HEK293 (cell line): ENCODE data around the gene TAF1D.
A peak's percentile ranks its signal among the peaks of the same experiment; 100 is the strongest.

Experiments used
- CTCF ChIA-PET: fragments of 350-600 bp; formaldehyde crosslinking; extraction: SDS; loops from one replicate; lab custom pipeline; 2021; ENCODE audit warnings: antibody characterized with exemption; lab: Yijun Ruan, JAX
- POLR2A ChIA-PET: fragments of 300-600 bp; formaldehyde crosslinking; extraction: SDS; loops from one replicate; lab custom pipeline; 2020; ENCODE audit warnings: antibody characterized with exemption, inconsistent platforms; lab: Yijun Ruan, JAX
- H3K27ac ChIP-seq: fragments of 200-500 bp; sonication (Bioruptor generic); 2 replicates; pipeline ENCODE4 v1.5.1; 2014; ENCODE audit warnings: low read depth, low read length, control low read depth, inconsistent platforms; ENCODE audit errors: extremely low read depth
- H3K36me3 ChIP-seq, 2 experiments: fragments of 200-500 bp in 1 of 2; sonication (Bioruptor generic) in 1 of 2; 1 replicate in 1 of 2; 2 replicates in 1 of 2; pipeline ENCODE4 v1.5.1; 2014 to 2017; ENCODE audit warnings: inconsistent platforms in 2 of 2, low read length in 2 of 2; ENCODE audit not compliant: control insufficient read depth in 2 of 2, insufficient read depth in 1 of 2
- H3K4me1 ChIP-seq: fragments of 200-500 bp; sonication (Bioruptor generic); 2 replicates; pipeline ENCODE4 v1.5.1; 2014; ENCODE audit warnings: mild to moderate bottlenecking, low read length, inconsistent platforms; ENCODE audit not compliant: control insufficient read depth, insufficient read depth
- H3K4me3 ChIP-seq: 2 replicates; pipeline ENCODE4 v1.5.1; 2011; ENCODE audit warnings: low read depth, mild to moderate bottlenecking, control low read depth, low read length, moderate library complexity
- H3K9me3 ChIP-seq: fragments of 200-500 bp; sonication (Bioruptor generic); 2 replicates; pipeline ENCODE4 v1.5.1; 2014; ENCODE audit warnings: low read depth, low read length, inconsistent platforms; ENCODE audit not compliant: control insufficient read depth, insufficient read depth
- GLIS1 ChIP-seq: fragments of 450-650 bp; formaldehyde crosslinking; IDR thresholded peaks from 2 replicates; pipeline ENCODE4 v1.5.1; 2016; ENCODE audit warnings: missing biosample characterization, missing genetic modification characterization
- GLIS2 ChIP-seq: fragments of 450-650 bp; formaldehyde crosslinking; IDR thresholded peaks from 2 replicates; pipeline ENCODE4 v1.5.1; 2016; ENCODE audit warnings: missing biosample characterization, missing genetic modification characterization
- KLF9 ChIP-seq: fragments of 450-650 bp; formaldehyde crosslinking; IDR thresholded peaks from 2 replicates; pipeline ENCODE4 v1.5.1; 2016; ENCODE audit warnings: missing biosample characterization, missing genetic modification characterization, low read depth
- OVOL3 ChIP-seq: fragments of 450-650 bp; formaldehyde crosslinking; IDR thresholded peaks from 2 replicates; pipeline ENCODE4 v1.5.1; 2016; ENCODE audit warnings: missing biosample characterization, missing genetic modification characterization
- PRDM1 ChIP-seq: fragments of 450-650 bp; formaldehyde crosslinking; IDR thresholded peaks from 2 replicates; pipeline ENCODE4; 2016; ENCODE audit warnings: missing biosample characterization, missing genetic modification characterization
- PRDM2 ChIP-seq: fragments of 450-650 bp; formaldehyde crosslinking; IDR thresholded peaks from 2 replicates; pipeline ENCODE4 v1.5.1; 2016; ENCODE audit warnings: missing biosample characterization, missing genetic modification characterization, borderline replicate concordance
- PRDM6 ChIP-seq: fragments of 450-650 bp; formaldehyde crosslinking; IDR thresholded peaks from 2 replicates; pipeline ENCODE4 v1.5.1; 2017; ENCODE audit warnings: missing biosample characterization, missing genetic modification characterization
- SCRT2 ChIP-seq: fragments of 450-650 bp; formaldehyde crosslinking; IDR thresholded peaks from 2 replicates; pipeline ENCODE4 v1.5.1; 2016; ENCODE audit warnings: missing biosample characterization, missing genetic modification characterization
- SP3 ChIP-seq: fragments of 450-650 bp; formaldehyde crosslinking; IDR thresholded peaks from 2 replicates; pipeline ENCODE4 v1.5.1; 2016; ENCODE audit warnings: missing biosample characterization, missing genetic modification characterization
- ZNF114 ChIP-seq: fragments of 450-650 bp; formaldehyde crosslinking; IDR thresholded peaks from 2 replicates; pipeline ENCODE4 v1.5.0; 2017; ENCODE audit warnings: missing biosample characterization, missing genetic modification characterization
- ZNF155 ChIP-seq: fragments of 450-650 bp; formaldehyde crosslinking; IDR thresholded peaks from 2 replicates; pipeline ENCODE4 v1.5.1; 2016; ENCODE audit warnings: missing biosample characterization, missing genetic modification characterization
- ZNF19 ChIP-seq: fragments of 450-650 bp; formaldehyde crosslinking; IDR thresholded peaks from 2 replicates; pipeline ENCODE4; 2016; ENCODE audit warnings: missing biosample characterization, missing genetic modification characterization, low read depth
- ZNF2 ChIP-seq: fragments of 450-650 bp; formaldehyde crosslinking; IDR thresholded peaks from 2 replicates; pipeline ENCODE4 v1.5.1; 2016; ENCODE audit warnings: missing biosample characterization, missing genetic modification characterization
- ZNF341 ChIP-seq: fragments of 450-650 bp; formaldehyde crosslinking; IDR thresholded peaks from 2 replicates; pipeline ENCODE4; 2016; ENCODE audit warnings: low read depth, missing biosample characterization, missing genetic modification characterization
- ZNF404 ChIP-seq: fragments of 450-650 bp; formaldehyde crosslinking; IDR thresholded peaks from 2 replicates; pipeline ENCODE4 v1.5.1; 2017; ENCODE audit warnings: missing biosample characterization, missing genetic modification characterization
- ZNF488 ChIP-seq: fragments of 450-650 bp; formaldehyde crosslinking; IDR thresholded peaks from 2 replicates; pipeline ENCODE4 v1.5.1; 2016; ENCODE audit warnings: missing biosample characterization, missing genetic modification characterization
- ZNF645 ChIP-seq: fragments of 450-650 bp; formaldehyde crosslinking; IDR thresholded peaks from 2 replicates; pipeline ENCODE4; 2016; ENCODE audit warnings: missing biosample characterization, missing genetic modification characterization
- ZNF76 ChIP-seq: fragments of 450-650 bp; formaldehyde crosslinking; IDR thresholded peaks from 2 replicates; pipeline ENCODE4; 2016; ENCODE audit warnings: low read depth, missing biosample characterization, missing genetic modification characterization, borderline replicate concordance

The TAF1D gene

GRCh38 chr11:93727985-93728791, 13.1 kb downstream of the TAF1D start:
- CTCF ChIA-PET, result no interaction called here
- H3K36me3 ChIP-seq, result peaks cover 23 to 97% of the 10 kb centered on the region in 2 experiments

GRCh38 chr11:93724089-93724488, 17.2 kb downstream of the TAF1D start:
- CTCF ChIA-PET, result no interaction called here
- H3K36me3 ChIP-seq, result peaks cover 18 to 94% of the 10 kb centered on the region in 2 experiments; a peak in 2 of 3 replicates
- no peak overlapping the region for H3K27ac ChIP-seq
- no peaks in the 10 kb centered on the region for H3K9me3 ChIP-seq
- no peak overlapping the region for H3K4me3 ChIP-seq
- TF ChIP-seq KLF9 (tag by site-specific recombination) (no peak), ZNF19 (tag by site-specific recombination) (no peak), OVOL3 (tag by site-specific recombination) (no peak), SCRT2 (no peak), ZNF114 (tag by site-specific recombination) (no peak), PRDM2 (tag by site-specific recombination) (no peak), SP3 (no peak), ZNF155 (tag by site-specific recombination) (no peak), GLIS2 (tag by site-specific recombination) (no peak), ZNF404 (tag by site-specific recombination) (no peak), ZNF2 (tag by site-specific recombination) (no peak), GLIS1 (tag by site-specific recombination) (no peak), ZNF488 (tag by site-specific recombination) (no peak), ZNF645 (no peak), ZNF76 (tag by site-specific recombination) (no peak), ZNF341 (no peak)
- TF ChIP-seq, all 188 proteins: peak for 0
- no peaks in the 10 kb centered on the region for H3K4me1 ChIP-seq
- POLR2A ChIA-PET, result no interaction called here

More at GRCh38 chr11:93727985-93728791, 13.1 kb downstream of the TAF1D start:
- TF ChIP-seq PRDM6 (tag by site-specific recombination), result peak; percentile 46
- TF ChIP-seq PRDM1 (tag by site-specific recombination), result 0 out of 2 replicates have a peak, but pooled peaks have one; percentile 6
- no peak for TF ChIP-seq OVOL3 (tag by site-specific recombination)
- Histone ChIP-seq H3K9me3 (no peaks in the 10 kb centered on the region), H3K4me1 (no peaks in the 10 kb centered on the region), H3K4me3 (no peak overlapping the region), H3K27ac (no peak overlapping the region)
- POLR2A ChIA-PET, result interaction anchor here (2.1 to 5.3 kb wide), 2 partner anchors 12 to 56 kb away, joined by 6 to 48 read pairs; partner anchors contain the start of genes C11orf54, MED17 and TAF1D
